ENCODE measurements around the gene POC5.

DNA sequence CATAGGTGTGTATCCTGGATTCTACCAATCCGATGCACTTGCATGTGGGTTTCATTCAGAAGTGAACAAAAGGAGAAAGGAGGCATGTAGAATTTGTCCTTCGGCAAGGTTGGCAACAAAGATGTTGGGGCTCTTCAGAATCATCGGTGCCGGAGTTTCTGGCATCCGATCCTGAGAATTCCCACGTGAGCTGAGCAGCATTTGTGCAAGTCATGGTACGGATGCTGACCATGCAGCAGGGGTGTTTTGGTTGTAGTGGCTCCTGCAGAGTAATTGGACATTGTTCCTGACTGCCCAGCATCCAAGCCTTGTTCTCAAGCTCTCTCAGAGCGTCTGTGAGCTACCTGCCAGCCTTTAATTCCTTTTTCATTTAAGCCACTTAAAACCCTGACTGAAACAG lies 19.0 kb upstream of the POC5 start:
- no peak for TF ChIP-seq EZH2 (IDR thresholded peaks at IDR 0.05; ENCODE audit: borderline replicate concordance, low read length)
- TF ChIP-seq, protein P1, sequence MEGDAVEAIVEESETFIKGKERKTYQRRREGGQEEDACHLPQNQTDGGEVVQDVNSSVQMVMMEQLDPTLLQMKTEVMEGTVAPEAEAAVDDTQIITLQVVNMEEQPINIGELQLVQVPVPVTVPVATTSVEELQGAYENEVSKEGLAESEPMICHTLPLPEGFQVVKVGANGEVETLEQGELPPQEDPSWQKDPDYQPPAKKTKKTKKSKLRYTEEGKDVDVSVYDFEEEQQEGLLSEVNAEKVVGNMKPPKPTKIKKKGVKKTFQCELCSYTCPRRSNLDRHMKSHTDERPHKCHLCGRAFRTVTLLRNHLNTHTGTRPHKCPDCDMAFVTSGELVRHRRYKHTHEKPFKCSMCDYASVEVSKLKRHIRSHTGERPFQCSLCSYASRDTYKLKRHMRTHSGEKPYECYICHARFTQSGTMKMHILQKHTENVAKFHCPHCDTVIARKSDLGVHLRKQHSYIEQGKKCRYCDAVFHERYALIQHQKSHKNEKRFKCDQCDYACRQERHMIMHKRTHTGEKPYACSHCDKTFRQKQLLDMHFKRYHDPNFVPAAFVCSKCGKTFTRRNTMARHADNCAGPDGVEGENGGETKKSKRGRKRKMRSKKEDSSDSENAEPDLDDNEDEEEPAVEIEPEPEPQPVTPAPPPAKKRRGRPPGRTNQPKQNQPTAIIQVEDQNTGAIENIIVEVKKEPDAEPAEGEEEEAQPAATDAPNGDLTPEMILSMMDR (IDR thresholded peaks at IDR 0.05; ENCODE audit: low read length) = no peak

Data from OCI-LY1 (cell line).